HEK293T (cell line): Measurements from ENCODE around the gene ZFYVE27.
A peak's percentile ranks its signal among the peaks of the same experiment; 100 is the strongest.

Experiments
- CTCF ChIA-PET: fragments of 350-600 bp; formaldehyde crosslinking; extraction: SDS; loops from one replicate; lab custom pipeline; 2021; ENCODE audit warnings: antibody characterized with exemption, inconsistent platforms; lab: Yijun Ruan, JAX
- POLR2A ChIA-PET: fragments of 350-600 bp; formaldehyde crosslinking; extraction: SDS; loops from one replicate; lab custom pipeline; 2020; ENCODE audit warnings: antibody characterized with exemption, inconsistent platforms; lab: Yijun Ruan, JAX
- DNase-seq: peaks from one replicate; pipeline ENCODE4 v3.0.0; 2012; ENCODE audit warnings: mixed read lengths; ENCODE audit errors: extremely low spot score
- ARNT ChIP-seq: fragments of 450-650 bp; IDR thresholded peaks from 2 replicates; pipeline ENCODE4 v1.6.1; 2017; ENCODE audit warnings: mild to moderate bottlenecking
- BHLHE40 ChIP-seq: fragments of 450-650 bp; IDR thresholded peaks from 2 replicates; pipeline ENCODE4 v1.6.1; 2016; ENCODE audit warnings: mild to moderate bottlenecking, moderate library complexity, borderline replicate concordance
- CTBP1 ChIP-seq: fragments of 450-650 bp; IDR thresholded peaks from 2 replicates; pipeline ENCODE4 v1.6.1; 2016; ENCODE audit warnings: borderline replicate concordance
- ELF4 ChIP-seq: fragments of 450-650 bp; IDR thresholded peaks from 2 replicates; pipeline ENCODE4 v1.6.1; 2017; ENCODE audit warnings: antibody characterized with exemption
- FOXA1 ChIP-seq: fragments of 450-650 bp; IDR thresholded peaks from 2 replicates; pipeline ENCODE4 v1.6.1; 2016; ENCODE audit warnings: mild to moderate bottlenecking
- FOXK2 ChIP-seq: fragments of 450-650 bp; IDR thresholded peaks from 2 replicates; pipeline ENCODE4 v1.6.1; 2016; ENCODE audit warnings: mild to moderate bottlenecking
- FOXM1 ChIP-seq: fragments of 450-650 bp; IDR thresholded peaks from 2 replicates; pipeline ENCODE4 v1.6.1; 2017; ENCODE audit warnings: mild to moderate bottlenecking, borderline replicate concordance
- HDGF ChIP-seq: fragments of 450-650 bp; IDR thresholded peaks from 2 replicates; pipeline ENCODE4 v1.6.1; 2017; ENCODE audit warnings: antibody characterized with exemption, borderline replicate concordance
- L3MBTL2 ChIP-seq: fragments of 450-650 bp; conservative IDR thresholded peaks from 2 replicates; pipeline ENCODE4 v1.6.1; 2016; ENCODE audit warnings: mild to moderate bottlenecking
- LEF1 ChIP-seq: fragments of 450-650 bp; IDR thresholded peaks from 2 replicates; pipeline ENCODE4 v1.6.1; 2017; ENCODE audit warnings: mild to moderate bottlenecking, borderline replicate concordance
- NFRKB ChIP-seq: fragments of 450-650 bp; IDR thresholded peaks from 2 replicates; pipeline ENCODE4 v1.6.1; 2016; ENCODE audit warnings: mild to moderate bottlenecking, moderate library complexity
- SP1 ChIP-seq: fragments of 450-650 bp; IDR thresholded peaks from 2 replicates; pipeline ENCODE4 v1.6.1; 2017
- SUZ12 ChIP-seq: fragments of 450-650 bp; IDR thresholded peaks from 2 replicates; pipeline ENCODE4 v1.6.1; 2016; ENCODE audit warnings: mild to moderate bottlenecking
- TARDBP ChIP-seq: fragments of 450-650 bp; IDR thresholded peaks from 2 replicates; pipeline ENCODE4 v1.6.1; 2016
- ZNF384 ChIP-seq: fragments of 450-650 bp; IDR thresholded peaks from 2 replicates; pipeline ENCODE4 v1.6.1; 2016
- TF ChIP-seq, protein P1 (sequence below): fragments of 450-650 bp; IDR thresholded peaks from 2 replicates; pipeline ENCODE4 v1.6.1; 2016

ZFYVE27 gene

GRCh38 chr10:97770255-97770654, 33.3 kb downstream of the ZFYVE27 start:
- ChIA-PET POLR2A (no interaction called here), CTCF (no interaction called here)
- TF ChIP-seq L3MBTL2 (no peak), HDGF (no peak), CTBP1 (no peak), SP1 (no peak), TARDBP (no peak), ELF4 (no peak), SUZ12 (no peak), ARNT (no peak), FOXK2 (no peak), NFRKB (no peak), LEF1 (no peak), FOXA1 (no peak), BHLHE40 (no peak), ZNF384 (no peak), FOXM1 (no peak)
- TF ChIP-seq, protein P1, sequence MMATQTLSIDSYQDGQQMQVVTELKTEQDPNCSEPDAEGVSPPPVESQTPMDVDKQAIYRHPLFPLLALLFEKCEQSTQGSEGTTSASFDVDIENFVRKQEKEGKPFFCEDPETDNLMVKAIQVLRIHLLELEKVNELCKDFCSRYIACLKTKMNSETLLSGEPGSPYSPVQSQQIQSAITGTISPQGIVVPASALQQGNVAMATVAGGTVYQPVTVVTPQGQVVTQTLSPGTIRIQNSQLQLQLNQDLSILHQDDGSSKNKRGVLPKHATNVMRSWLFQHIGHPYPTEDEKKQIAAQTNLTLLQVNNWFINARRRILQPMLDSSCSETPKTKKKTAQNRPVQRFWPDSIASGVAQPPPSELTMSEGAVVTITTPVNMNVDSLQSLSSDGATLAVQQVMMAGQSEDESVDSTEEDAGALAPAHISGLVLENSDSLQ, result no peak
- no peak for DNase-seq

DNA sequence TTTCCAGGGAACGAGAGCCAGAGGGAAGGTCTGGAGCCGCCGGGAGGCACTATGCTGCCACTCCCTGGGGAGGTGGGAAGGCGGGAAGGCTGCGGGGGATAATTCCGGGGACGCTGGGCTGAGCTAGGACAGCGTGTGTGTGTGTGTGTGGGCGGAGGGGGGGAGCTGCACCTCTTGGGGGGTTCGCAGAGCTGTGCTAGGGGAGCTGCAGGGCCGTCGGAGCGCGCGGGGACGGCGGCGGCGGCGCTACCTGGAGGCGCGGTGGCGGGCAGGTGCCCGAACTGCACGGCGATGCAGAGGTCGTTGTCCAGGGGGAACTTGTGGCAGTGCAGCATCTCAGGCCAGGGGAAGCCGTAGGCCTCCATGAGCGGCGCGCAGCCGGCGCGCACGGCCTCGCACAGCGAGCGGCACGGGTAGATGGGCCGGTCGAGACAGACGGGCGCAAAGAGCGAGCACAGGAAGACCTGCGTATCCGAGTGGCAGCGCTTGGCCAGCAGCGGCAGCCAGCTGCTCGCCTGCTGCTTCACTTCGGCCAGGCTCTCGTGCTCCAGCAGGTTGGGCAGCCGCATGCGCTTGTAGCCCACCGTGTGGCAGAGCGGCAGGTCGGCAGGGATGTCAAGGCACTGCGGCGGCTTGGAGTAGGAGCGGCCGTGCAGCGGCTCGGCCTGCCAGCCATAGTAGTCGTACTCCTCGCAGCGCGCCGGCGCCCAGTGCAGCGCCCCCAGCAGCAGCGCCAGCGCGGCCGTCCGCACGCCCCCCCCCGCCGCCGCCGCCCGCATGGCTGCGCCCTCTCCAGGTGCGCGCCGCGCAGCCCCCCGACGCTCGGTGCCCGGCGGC, 34.3 kb downstream of the ZFYVE27 start:
- ChIA-PET CTCF (no interaction called here), POLR2A (no interaction called here)
- DNase-seq, result peak; percentile 69
- TF ChIP-seq HDGF (no peak), ARNT (no peak), ELF4 (no peak)

DNA sequence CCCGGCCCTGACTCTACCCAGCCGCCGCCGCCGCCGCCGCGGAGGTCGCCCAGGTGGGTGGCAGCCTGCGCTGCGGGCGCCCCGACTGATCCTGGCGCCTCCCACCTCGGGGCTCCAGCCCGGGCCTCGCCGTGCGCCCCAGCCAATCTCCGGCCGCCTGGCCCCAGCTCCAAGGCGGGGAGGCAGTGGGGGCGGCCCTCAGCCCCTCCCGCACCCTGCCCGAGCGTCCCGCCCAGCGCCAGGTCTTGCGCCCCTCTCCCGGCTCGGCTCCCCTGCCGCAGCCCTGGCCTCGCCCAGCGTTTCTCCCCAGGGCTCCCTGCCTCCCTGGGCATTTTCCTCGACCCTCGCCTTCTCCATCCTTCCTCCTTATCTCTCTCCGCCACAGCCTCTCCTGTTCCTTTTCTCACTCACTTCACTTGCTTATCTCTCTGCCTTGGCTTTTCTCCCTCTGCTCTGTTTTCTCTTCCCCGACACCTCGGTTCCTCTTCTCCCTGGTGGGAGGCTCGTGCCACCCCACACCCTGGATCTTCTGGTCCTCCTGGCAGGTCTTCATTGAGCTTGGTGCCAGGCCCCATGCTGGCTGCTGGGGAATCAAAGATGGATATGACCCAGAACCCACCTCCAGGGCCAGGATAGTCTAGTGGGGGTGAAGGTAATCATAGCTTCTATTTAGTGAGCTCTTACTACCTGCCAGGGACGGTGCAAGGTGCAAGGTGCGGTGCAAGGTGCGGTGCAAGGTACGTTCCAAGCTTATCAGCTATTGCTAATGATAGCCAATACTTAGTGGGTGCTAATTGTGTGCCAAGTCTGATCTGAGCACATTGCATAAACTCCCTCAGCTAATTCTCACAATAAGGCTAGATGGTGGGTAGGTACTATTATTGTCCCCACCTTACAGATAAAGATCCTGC, 35.2 kb downstream of the ZFYVE27 start, which contains the start of gene SFRP5:
TSS of gene SFRP5 (minus strand) at position 87 of the 911 bp plus-strand sequence. CDS start 166 bp downstream, outside the sequence.
- TF ChIP-seq TARDBP (no peak), CTBP1 (no peak), FOXK2 (no peak), LEF1 (no peak), L3MBTL2 (no peak), SP1 (no peak), SUZ12 (no peak), FOXM1 (no peak), ARNT (no peak)

DNA sequence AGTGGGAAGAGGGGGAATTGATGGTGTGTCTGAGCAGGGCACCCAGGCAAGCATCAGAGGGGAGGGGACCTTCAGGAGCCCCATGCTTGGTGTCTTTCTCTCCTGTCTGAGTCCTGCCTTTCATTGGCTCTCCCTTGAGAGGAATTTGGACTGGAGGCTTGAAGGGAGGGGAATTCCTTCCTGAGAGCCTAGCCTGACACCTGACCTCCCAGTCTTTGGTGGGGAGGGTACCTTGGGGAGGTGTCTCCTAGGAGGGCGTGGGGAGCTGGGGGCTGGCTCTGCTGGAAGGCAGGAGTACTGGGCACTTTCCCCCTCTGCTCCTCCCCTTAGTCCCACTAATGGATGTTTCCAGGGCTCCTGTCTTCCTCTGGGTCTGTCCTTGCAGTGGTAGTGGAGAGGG, 36.2 kb downstream of the ZFYVE27 start:
- ChIA-PET CTCF (interaction anchor here (1.1 kb wide), 1 partner anchor 8 kb away, joined by 3 read pairs; no protein-coding TSS in a partner anchor), POLR2A (no interaction called here)
- TF ChIP-seq NFRKB, result no peak
- no peak for TF ChIP-seq SUZ12
- TF ChIP-seq LEF1, result no peak
- TF ChIP-seq HDGF, result no peak
- TF ChIP-seq, protein P1, result no peak
- TF ChIP-seq BHLHE40, result no peak
- TF ChIP-seq TARDBP, result no peak
- TF ChIP-seq FOXA1, result no peak
- no peak for TF ChIP-seq L3MBTL2
- no peak for TF ChIP-seq ARNT
- no peak for TF ChIP-seq FOXM1
- TF ChIP-seq CTBP1, result no peak
- TF ChIP-seq ELF4, result no peak
- no peak for TF ChIP-seq FOXK2
- TF ChIP-seq ZNF384, result no peak
- DNase-seq, result no peak

More for the DNA sequence above, 35.2 kb downstream of the ZFYVE27 start, which contains the start of gene SFRP5:
- POLR2A ChIA-PET, result no interaction called here
- CTCF ChIA-PET, result interaction anchor here (0.9 to 1.1 kb wide), 2 partner anchors 9 to 20 kb away, joined by 3 to 4 read pairs; no protein-coding TSS in a partner anchor
- no peak for DNase-seq

GRCh38 chr10:97774811-97775294, 37.9 kb downstream of the ZFYVE27 start:
- no peak for TF ChIP-seq SUZ12
- TF ChIP-seq HDGF, result no peak
- no peak for TF ChIP-seq BHLHE40
- no peak for TF ChIP-seq FOXK2
- TF ChIP-seq FOXA1, result no peak
- no peak for TF ChIP-seq ELF4
- no peak for TF ChIP-seq FOXM1
- TF ChIP-seq ZNF384, result no peak
- no peak for TF ChIP-seq LEF1
- TF ChIP-seq SP1, result no peak
- CTCF ChIA-PET, result no interaction called here
- POLR2A ChIA-PET, result interaction anchor here (1.1 kb wide), 1 partner anchor 61 kb away, joined by 3 read pairs; the partner anchor contains the start of gene MARVELD1
- DNase-seq, result no peak

GRCh38 chr10:97777143-97777542, 40.2 kb downstream of the ZFYVE27 start:
- ChIA-PET CTCF (interaction anchor here (0.9 kb wide), 1 partner anchor 15 kb away, joined by 3 read pairs; no protein-coding TSS in a partner anchor), POLR2A (no interaction called here)
- TF ChIP-seq LEF1 (no peak), NFRKB (no peak), HDGF (no peak)
- TF ChIP-seq, protein P1, result no peak
- no peak for DNase-seq
